ENCODE data around the gene CLCN1. TPM values are rescaled to one million over a fixed set of nuclear protein-coding genes. Genes with fewer than 3 reads are reported as not detected.

Gene CLCN1
- total RNA-seq, 4 donors from 2014 or later = 0.92 to 2.9 (median 1.7) TPM

DNA sequence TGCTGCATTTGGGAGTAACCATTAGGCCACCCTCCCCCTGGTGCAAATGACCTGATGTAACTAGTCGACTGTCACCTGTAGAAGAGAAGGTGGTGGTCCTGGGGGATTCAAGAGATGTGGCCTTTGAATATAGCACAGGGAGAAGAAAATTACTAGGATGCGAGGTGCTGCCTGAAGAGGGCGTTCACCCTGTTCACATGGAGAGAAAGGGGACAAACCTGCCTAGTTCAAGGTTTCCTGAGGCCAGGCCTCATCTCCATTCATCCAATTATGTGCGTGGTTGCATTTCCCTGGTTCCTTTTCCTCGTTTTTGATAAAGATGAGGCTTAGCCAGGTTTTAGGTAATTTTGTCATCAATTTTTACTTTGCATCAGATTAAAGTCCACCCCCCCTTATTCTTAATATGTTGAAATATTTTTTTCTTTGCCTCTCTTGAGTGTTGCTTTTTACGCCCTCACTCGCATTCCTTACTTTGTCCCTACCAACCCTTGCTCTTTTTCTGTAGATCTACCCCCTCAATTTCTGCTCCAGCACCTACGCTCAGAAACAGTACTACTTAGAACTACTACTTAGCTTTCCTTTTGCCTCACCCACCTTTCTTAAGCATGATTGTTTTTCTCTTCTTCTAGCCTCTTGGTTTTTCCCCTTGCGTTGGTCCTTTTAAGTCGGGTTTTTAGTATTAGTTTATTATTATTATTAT is 13.7 kb downstream of the CLCN1 start:
- Histone ChIP-seq H3K27me3 (no peaks in the 10 kb centered on the region), H3K9me3 (no peaks in the 10 kb centered on the region), H3K36me3 (no peaks in the 10 kb centered on the region), H3K4me1 (peaks cover 3 to 33% of the 10 kb centered on the region in 2 donors), H3K27ac (peak overlapping the region; percentile 3 to 88 (median 86)), H3K4me3 (no peak overlapping the region)
- ATAC-seq (no peak), DNase-seq (no peak)
- TF ChIP-seq POLR2A (IDR thresholded peaks at IDR 0.05) = no peak
- TF ChIP-seq, protein P1, sequence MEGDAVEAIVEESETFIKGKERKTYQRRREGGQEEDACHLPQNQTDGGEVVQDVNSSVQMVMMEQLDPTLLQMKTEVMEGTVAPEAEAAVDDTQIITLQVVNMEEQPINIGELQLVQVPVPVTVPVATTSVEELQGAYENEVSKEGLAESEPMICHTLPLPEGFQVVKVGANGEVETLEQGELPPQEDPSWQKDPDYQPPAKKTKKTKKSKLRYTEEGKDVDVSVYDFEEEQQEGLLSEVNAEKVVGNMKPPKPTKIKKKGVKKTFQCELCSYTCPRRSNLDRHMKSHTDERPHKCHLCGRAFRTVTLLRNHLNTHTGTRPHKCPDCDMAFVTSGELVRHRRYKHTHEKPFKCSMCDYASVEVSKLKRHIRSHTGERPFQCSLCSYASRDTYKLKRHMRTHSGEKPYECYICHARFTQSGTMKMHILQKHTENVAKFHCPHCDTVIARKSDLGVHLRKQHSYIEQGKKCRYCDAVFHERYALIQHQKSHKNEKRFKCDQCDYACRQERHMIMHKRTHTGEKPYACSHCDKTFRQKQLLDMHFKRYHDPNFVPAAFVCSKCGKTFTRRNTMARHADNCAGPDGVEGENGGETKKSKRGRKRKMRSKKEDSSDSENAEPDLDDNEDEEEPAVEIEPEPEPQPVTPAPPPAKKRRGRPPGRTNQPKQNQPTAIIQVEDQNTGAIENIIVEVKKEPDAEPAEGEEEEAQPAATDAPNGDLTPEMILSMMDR (IDR thresholded peaks at IDR 0.05 in 4 of 5, conservative IDR thresholded peaks at IDR 0.05 in 1 of 5) = no peak
- intact Hi-C loops (cut with DNase I; ENCODE audit: low total_unique reads) (loop anchor here (5.0 kb wide), 1 partner anchor 53 kb away; the partner anchor contains the start of gene ZYX), in situ Hi-C loops (cut with MboI; ENCODE audit: low sequenced_read_pairs in 4 of 4) (no loop called here)

DNA sequence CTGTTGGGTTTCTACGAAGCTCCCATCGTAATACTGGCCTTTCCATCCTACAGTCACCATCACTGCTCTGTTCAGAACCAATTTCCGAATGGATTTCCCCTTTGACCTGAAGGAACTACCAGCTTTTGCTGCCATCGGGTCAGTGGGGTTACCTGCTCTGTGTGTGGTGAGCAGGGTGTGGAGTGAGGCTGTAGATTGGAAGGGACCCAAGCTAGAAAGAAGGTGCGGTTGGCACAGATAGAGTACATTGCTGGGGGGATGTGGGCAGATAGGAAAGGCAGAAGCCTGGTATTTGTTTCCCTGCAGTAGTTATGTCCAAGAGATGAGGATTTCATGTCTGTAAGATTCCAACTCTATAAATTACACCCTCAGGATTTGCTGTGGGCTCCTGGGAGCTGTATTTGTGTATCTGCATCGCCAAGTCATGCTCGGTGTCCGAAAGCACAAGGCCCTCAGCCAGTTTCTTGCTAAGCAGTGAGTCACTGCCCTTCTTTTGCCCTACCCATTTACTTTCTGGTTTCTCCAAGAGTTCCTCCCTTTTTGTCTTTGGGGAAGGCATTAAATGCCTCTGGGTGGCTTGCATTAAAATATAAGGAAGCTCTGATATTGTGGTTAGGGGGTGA is 15.4 kb downstream of the CLCN1 start:
- ATAC-seq (peak; percentile 95 to 99), DNase-seq (peak; percentile 76 to 82)
- Histone ChIP-seq H3K9me3 (no peaks in the 10 kb centered on the region), H3K4me3 (no peak overlapping the region), H3K27me3 (no peaks in the 10 kb centered on the region), H3K27ac (peak overlapping the region; percentile 78 to 88 (median 86)), H3K36me3 (no peaks in the 10 kb centered on the region), H3K4me1 (peaks cover 3 to 31% of the 10 kb centered on the region in 2 donors)
- TF ChIP-seq POLR2A (IDR thresholded peaks at IDR 0.05) = no peak
- TF ChIP-seq, protein P1 (IDR thresholded peaks at IDR 0.05 in 4 of 5, conservative IDR thresholded peaks at IDR 0.05 in 1 of 5) = no peak
- intact Hi-C loops (cut with DNase I; ENCODE audit: low total_unique reads) (loop anchor here (1.0 to 5.0 kb wide), 2 partner anchors 12 to 51 kb away; partner anchors contain the start of gene ZYX), in situ Hi-C loops (cut with MboI; ENCODE audit: low sequenced_read_pairs in 4 of 4) (no loop called here)

DNA sequence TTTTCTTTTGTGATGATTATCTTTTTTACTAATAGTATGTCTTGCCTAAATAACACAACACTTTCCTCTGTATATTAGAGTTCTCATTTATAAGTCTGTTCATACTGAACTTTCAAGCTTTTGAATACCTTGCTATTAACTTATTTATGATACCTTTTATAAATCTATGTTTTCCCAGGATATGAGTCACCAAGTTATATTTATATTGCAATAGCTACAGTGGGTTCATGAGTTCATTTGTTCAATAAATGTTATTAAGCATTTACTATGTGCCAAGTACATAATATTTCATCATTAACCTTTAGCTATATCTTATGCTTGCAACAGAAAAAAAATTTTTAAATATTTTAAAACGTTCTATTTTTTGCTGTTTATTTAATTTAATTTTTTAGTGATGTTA is 18.3 kb downstream of the CLCN1 start:
- DNase-seq = no peak

DNA sequence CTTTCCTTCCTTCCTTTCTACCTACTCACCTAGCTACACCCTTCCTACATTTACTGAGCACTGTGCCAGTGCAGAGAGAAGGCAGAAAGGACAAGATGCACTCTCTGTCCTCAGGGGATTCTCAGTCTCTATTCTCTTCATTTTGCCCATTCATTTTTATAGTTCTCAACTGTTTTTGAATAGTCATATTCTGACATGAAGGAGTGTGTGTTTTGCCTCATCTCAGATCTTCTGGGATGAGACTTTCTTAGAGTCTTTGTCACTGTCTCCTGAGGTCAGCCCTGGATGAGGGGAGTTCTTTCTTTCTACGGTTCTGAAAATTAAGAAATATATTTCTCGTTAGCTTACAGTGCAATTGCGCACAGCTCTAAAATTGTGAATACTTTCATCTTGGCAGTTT is 21.3 kb downstream of the CLCN1 start:
- Histone ChIP-seq H3K9me3 (no peaks in the 10 kb centered on the region), H3K4me3 (no peak overlapping the region), H3K4me1 (peaks cover 0 to 10% of the 10 kb centered on the region in 2 donors), H3K27me3 (no peaks in the 10 kb centered on the region), H3K36me3 (peaks cover 0 to 20% of the 10 kb centered on the region in 2 donors), H3K27ac (no peak overlapping the region)
- DNase-seq (no peak), ATAC-seq (no peak)
- no peak for TF ChIP-seq POLR2A (IDR thresholded peaks at IDR 0.05)
- TF ChIP-seq, protein P1 (IDR thresholded peaks at IDR 0.05 in 4 of 5, conservative IDR thresholded peaks at IDR 0.05 in 1 of 5) = no peak
- intact Hi-C loops (cut with DNase I; ENCODE audit: low total_unique reads) = no loop called here
- in situ Hi-C loops (cut with MboI; ENCODE audit: low sequenced_read_pairs in 4 of 4) = no loop called here

More for the DNA sequence above, 18.3 kb downstream of the CLCN1 start:
- Histone ChIP-seq H3K4me3 (no peak overlapping the region), H3K27ac (peak overlapping the region; percentile 78 to 88 (median 86)), H3K36me3 (peaks cover 0 to 8% of the 10 kb centered on the region in 2 donors), H3K27me3 (no peaks in the 10 kb centered on the region), H3K4me1 (peaks cover 3 to 31% of the 10 kb centered on the region in 2 donors), H3K9me3 (no peaks in the 10 kb centered on the region)
- no peak for ATAC-seq
- in situ Hi-C loops (cut with MboI; ENCODE audit: low sequenced_read_pairs in 4 of 4) (no loop called here), intact Hi-C loops (cut with DNase I; ENCODE audit: low total_unique reads) (loop anchor here (5.0 kb wide), 1 partner anchor 48 kb away; the partner anchor contains the start of gene ZYX)
- TF ChIP-seq POLR2A (IDR thresholded peaks at IDR 0.05) = no peak
- TF ChIP-seq, protein P1 (IDR thresholded peaks at IDR 0.05 in 4 of 5, conservative IDR thresholded peaks at IDR 0.05 in 1 of 5) = no peak

Measured in gastrocnemius medialis (tissue), 4 donors.